Measurements from ENCODE around the gene COMMD10. TPM values are rescaled to one million over a fixed set of nuclear protein-coding genes. Genes with fewer than 3 reads are reported as not detected.
"Not testable (repeated sequence)": the region's sequence is repeated elsewhere in the genome, so short reads cannot be mapped to it uniquely, and the experiment has no call there.

COMMD10 gene
- total and polyA plus RNA-seq, 5 experiments from 2014 or later = 24.3 to 35.3 (median 31.7) TPM

GRCh38 chr5:116104941-116105340, 20.1 kb downstream of the COMMD10 start:
- ATAC-seq, H3K27me3 Mint-ChIP-seq, POLR2A ChIA-PET, H3K27ac Mint-ChIP-seq, DNase-seq: not testable (repeated sequence)
- Mint-ChIP-seq H3K36me3 (peaks cover 54 to 88% (median 83%) of the 10 kb centered on the region in 3 donors), H3K4me3 (peak overlapping the region in 1 of 10 donors; percentile 9), H3K4me1 (peaks cover 15 to 40% (median 23%) of the 10 kb centered on the region in 4 donors), H3K9me3 (peaks cover 0 to 37% (median 12%) of the 10 kb centered on the region in 9 donors)

- H3K4me3 Mint-ChIP-seq = no peak overlapping the region
- POLR2A ChIA-PET = no interaction called here
- DNase-seq = no peak
- H3K27ac Mint-ChIP-seq = no peak overlapping the region
- peaks cover 11 to 17% (median 13%) of the 10 kb centered on the region in 4 donors for H3K4me1 Mint-ChIP-seq
- ATAC-seq = no peak
- no peaks in the 10 kb centered on the region for H3K27me3 Mint-ChIP-seq
- peaks cover 44 to 67% (median 59%) of the 10 kb centered on the region in 3 donors for H3K36me3 Mint-ChIP-seq
- peaks cover 16 to 57% (median 40%) of the 10 kb centered on the region in 9 donors for H3K9me3 Mint-ChIP-seq
Measured at GRCh38 chr5:116115163-116115562, 30.3 kb downstream of the COMMD10 start.

GRCh38 chr5:116130471-116130870, 45.6 kb downstream of the COMMD10 start:
- Mint-ChIP-seq H3K4me3 (no peak overlapping the region), H3K9me3 (peaks cover 0 to 2% (median 0%) of the 10 kb centered on the region in 9 donors), H3K4me1 (peaks cover 2 to 9% (median 8%) of the 10 kb centered on the region in 4 donors), H3K36me3 (peaks cover 0 to 17% (median 9%) of the 10 kb centered on the region in 3 donors), H3K27me3 (no peaks in the 10 kb centered on the region), H3K27ac (no peak overlapping the region)
- no peak for ATAC-seq
- POLR2A ChIA-PET = no interaction called here
- no peak for DNase-seq

GRCh38 chr5:116130976-116131375, 46.2 kb downstream of the COMMD10 start:
- DNase-seq (no peak), ATAC-seq (no peak)
- no peaks in the 10 kb centered on the region for H3K27me3 Mint-ChIP-seq
- H3K36me3 Mint-ChIP-seq = peaks cover 0 to 12% (median 4%) of the 10 kb centered on the region in 3 donors
- no peak overlapping the region for H3K4me3 Mint-ChIP-seq
- POLR2A ChIA-PET = no interaction called here
- peaks cover 2 to 13% (median 12%) of the 10 kb centered on the region in 4 donors for H3K4me1 Mint-ChIP-seq
- no peak overlapping the region for H3K27ac Mint-ChIP-seq
- H3K9me3 Mint-ChIP-seq = no peaks in the 10 kb centered on the region

- DNase-seq (no peak), ATAC-seq (no peak)
- H3K27ac Mint-ChIP-seq = peak overlapping the region in 2 of 10 donors; percentile 8 to 41
- no peaks in the 10 kb centered on the region for H3K27me3 Mint-ChIP-seq
- H3K9me3 Mint-ChIP-seq = no peaks in the 10 kb centered on the region
- peaks cover 0 to 8% (median 0%) of the 10 kb centered on the region in 3 donors for H3K36me3 Mint-ChIP-seq
- POLR2A ChIA-PET = no interaction called here
- no peak overlapping the region for H3K4me3 Mint-ChIP-seq
- H3K4me1 Mint-ChIP-seq = peaks cover 5 to 32% (median 26%) of the 10 kb centered on the region in 4 donors
Measured at GRCh38 chr5:116133281-116133680, 48.5 kb downstream of the COMMD10 start.

GRCh38 chr5:116135344-116135743, 50.5 kb downstream of the COMMD10 start:
- Mint-ChIP-seq H3K4me1 (peaks cover 5 to 32% (median 27%) of the 10 kb centered on the region in 4 donors), H3K27ac (peak overlapping the region in 9 of 10 donors; percentile 45 to 86 (median 77)), H3K36me3 (peaks cover 0 to 16% (median 4%) of the 10 kb centered on the region in 3 donors), H3K9me3 (no peaks in the 10 kb centered on the region), H3K27me3 (no peaks in the 10 kb centered on the region), H3K4me3 (peak overlapping the region in 8 of 10 donors; percentile 10 to 66 (median 47))
- DNase-seq (peak in 3 of 10 donors; percentile 3 to 11 (median 9)), ATAC-seq (peak; percentile 70 to 75)
- POLR2A ChIA-PET = no interaction called here

- Mint-ChIP-seq H3K4me1 (peaks cover 6 to 32% (median 28%) of the 10 kb centered on the region in 4 donors), H3K36me3 (peaks cover 0 to 20% (median 4%) of the 10 kb centered on the region in 3 donors), H3K9me3 (no peaks in the 10 kb centered on the region), H3K4me3 (peak overlapping the region in 1 of 10 donors; percentile 20), H3K27ac (peak overlapping the region in 9 of 10 donors; percentile 13 to 81 (median 71)), H3K27me3 (no peaks in the 10 kb centered on the region)
- DNase-seq = peak in 3 of 10 donors; percentile 50 to 56 (median 56)
- POLR2A ChIA-PET = no interaction called here
- no peak for ATAC-seq
Measured at GRCh38 chr5:116137544-116138378, 52.9 kb downstream of the COMMD10 start.

GRCh38 chr5:116142495-116142894, 57.7 kb downstream of the COMMD10 start:
- Mint-ChIP-seq H3K27me3 (no peaks in the 10 kb centered on the region), H3K36me3 (peaks cover 10 to 16% (median 14%) of the 10 kb centered on the region in 3 donors), H3K27ac (no peak overlapping the region), H3K4me3 (no peak overlapping the region), H3K4me1 (peaks cover 3 to 8% (median 5%) of the 10 kb centered on the region in 4 donors), H3K9me3 (peaks cover 0 to 3% (median 0%) of the 10 kb centered on the region in 9 donors)
- DNase-seq (no peak), ATAC-seq (no peak)
- POLR2A ChIA-PET = no interaction called here

GRCh38 chr5:116144103-116144502, 59.3 kb downstream of the COMMD10 start:
- Mint-ChIP-seq H3K36me3 (peaks cover 10 to 22% (median 20%) of the 10 kb centered on the region in 3 donors), H3K9me3 (peaks cover 0 to 9% (median 0%) of the 10 kb centered on the region in 9 donors), H3K4me1 (peaks cover 0 to 5% (median 4%) of the 10 kb centered on the region in 4 donors), H3K4me3 (no peak overlapping the region), H3K27me3 (no peaks in the 10 kb centered on the region), H3K27ac (no peak overlapping the region)
- DNase-seq = no peak
- POLR2A ChIA-PET = no interaction called here
- ATAC-seq = no peak

- H3K9me3 Mint-ChIP-seq = peaks cover 0 to 9% (median 0%) of the 10 kb centered on the region in 9 donors
- H3K27ac Mint-ChIP-seq = no peak overlapping the region
- DNase-seq (no peak), ATAC-seq (no peak)
- no peak overlapping the region for H3K4me3 Mint-ChIP-seq
- peaks cover 0 to 5% (median 4%) of the 10 kb centered on the region in 4 donors for H3K4me1 Mint-ChIP-seq
- POLR2A ChIA-PET = no interaction called here
- peaks cover 10 to 24% (median 15%) of the 10 kb centered on the region in 3 donors for H3K36me3 Mint-ChIP-seq
- no peaks in the 10 kb centered on the region for H3K27me3 Mint-ChIP-seq
Measured at GRCh38 chr5:116144991-116145390, 60.2 kb downstream of the COMMD10 start.

- Mint-ChIP-seq H3K27me3 (no peaks in the 10 kb centered on the region), H3K4me1 (peaks cover 0 to 4% (median 3%) of the 10 kb centered on the region in 4 donors), H3K36me3 (peaks cover 10 to 24% (median 13%) of the 10 kb centered on the region in 3 donors), H3K9me3 (peaks cover 0 to 9% (median 0%) of the 10 kb centered on the region in 9 donors), H3K4me3 (no peak overlapping the region), H3K27ac (peak overlapping the region in 1 of 10 donors; percentile 17)
- DNase-seq (peak in 1 of 10 donors; percentile 4), ATAC-seq (peak in 1 of 2 donors; percentile 14)
- POLR2A ChIA-PET = no interaction called here
Measured at GRCh38 chr5:116145416-116145815, 60.6 kb downstream of the COMMD10 start.

- ATAC-seq (no peak), DNase-seq (no peak)
- H3K4me1 Mint-ChIP-seq = peaks cover 8 to 14% (median 10%) of the 10 kb centered on the region in 4 donors
- no peaks in the 10 kb centered on the region for H3K27me3 Mint-ChIP-seq
- H3K4me3 Mint-ChIP-seq = no peak overlapping the region
- POLR2A ChIA-PET = no interaction called here
- peaks cover 0 to 13% (median 3%) of the 10 kb centered on the region in 9 donors for H3K9me3 Mint-ChIP-seq
- peaks cover 8 to 30% (median 20%) of the 10 kb centered on the region in 3 donors for H3K36me3 Mint-ChIP-seq
- H3K27ac Mint-ChIP-seq = peak overlapping the region in 1 of 10 donors; percentile 40
Measured at GRCh38 chr5:116152169-116152568, 67.3 kb downstream of the COMMD10 start.

GRCh38 chr5:116153687-116154174, 68.9 kb downstream of the COMMD10 start:
- peaks cover 0 to 10% (median 0%) of the 10 kb centered on the region in 9 donors for H3K9me3 Mint-ChIP-seq
- peaks cover 10 to 20% (median 14%) of the 10 kb centered on the region in 4 donors for H3K4me1 Mint-ChIP-seq
- no peak overlapping the region for H3K4me3 Mint-ChIP-seq
- H3K27ac Mint-ChIP-seq = peak overlapping the region in 1 of 10 donors; percentile 12
- H3K36me3 Mint-ChIP-seq = peaks cover 9 to 29% (median 18%) of the 10 kb centered on the region in 3 donors
- POLR2A ChIA-PET = no interaction called here
- no peak for DNase-seq
- ATAC-seq = no peak
- H3K27me3 Mint-ChIP-seq = no peaks in the 10 kb centered on the region

Data from naive thymus-derived CD8-positive, alpha-beta T cell (primary cell).